ENCODE results near the gene LTF. TPM values are rescaled to one million over a fixed set of nuclear protein-coding genes. Genes with fewer than 3 reads are reported as not detected.

LTF gene
- total RNA-seq, 4 donors from 2014 or later, result 0.14 to 3.3 TPM; not detected in 2

DNA sequence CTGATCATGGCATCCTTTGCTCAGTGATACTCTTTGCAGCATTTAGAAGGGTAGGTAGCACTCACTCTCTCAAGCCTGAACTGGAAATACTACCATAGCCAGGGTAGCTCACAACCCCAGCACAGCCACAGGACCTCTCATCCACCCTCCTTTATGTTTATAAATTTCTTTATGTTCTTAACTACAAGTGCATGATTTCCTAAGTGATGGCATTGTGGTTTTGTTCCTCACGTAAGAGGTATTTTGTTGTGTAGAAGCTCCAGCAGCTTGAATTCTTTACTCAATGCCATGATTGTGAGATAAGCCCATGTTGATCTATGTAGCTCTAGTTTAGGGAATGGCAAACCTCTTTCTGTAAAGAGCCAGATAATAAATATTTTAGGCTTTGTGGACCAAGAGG lies 25.2 kb upstream of the LTF start:
- Histone ChIP-seq H3K4me1 (peaks cover 0 to 15% (median 4%) of the 10 kb centered on the region in 4 donors), H3K9me3 (no peaks in the 10 kb centered on the region), H3K4me3 (no peak overlapping the region), H3K27ac (no peak overlapping the region), H3K36me3 (no peaks in the 10 kb centered on the region), H3K27me3 (no peaks in the 10 kb centered on the region)
- in situ Hi-C loops (cut with MboI; ENCODE audit: low pct_ligation_motif_present in 1 of 4, low pct_unique_long_range_greater_than_20kb in 1 of 4, low sequenced_read_pairs in 3 of 4) (loop anchor here (5.0 to 10.0 kb wide), 4 partner anchors 67 to 155 kb away; no protein-coding TSS in a partner anchor), intact Hi-C loops (cut with DNase I; ENCODE audit: low total_unique reads) (loop anchor here (2.0 kb wide), 1 partner anchor 141 kb away; no protein-coding TSS in a partner anchor)
- WGBS, 2 donors (ENCODE audit: low coverage in 1 of 2), result 79 to 86% methylated on average over 1 of the region's 1 CpG
- DNase-seq, result no peak
- no peak for TF ChIP-seq POLR2AphosphoS5 (IDR thresholded peaks at IDR 0.05)
- TF ChIP-seq, protein P1, sequence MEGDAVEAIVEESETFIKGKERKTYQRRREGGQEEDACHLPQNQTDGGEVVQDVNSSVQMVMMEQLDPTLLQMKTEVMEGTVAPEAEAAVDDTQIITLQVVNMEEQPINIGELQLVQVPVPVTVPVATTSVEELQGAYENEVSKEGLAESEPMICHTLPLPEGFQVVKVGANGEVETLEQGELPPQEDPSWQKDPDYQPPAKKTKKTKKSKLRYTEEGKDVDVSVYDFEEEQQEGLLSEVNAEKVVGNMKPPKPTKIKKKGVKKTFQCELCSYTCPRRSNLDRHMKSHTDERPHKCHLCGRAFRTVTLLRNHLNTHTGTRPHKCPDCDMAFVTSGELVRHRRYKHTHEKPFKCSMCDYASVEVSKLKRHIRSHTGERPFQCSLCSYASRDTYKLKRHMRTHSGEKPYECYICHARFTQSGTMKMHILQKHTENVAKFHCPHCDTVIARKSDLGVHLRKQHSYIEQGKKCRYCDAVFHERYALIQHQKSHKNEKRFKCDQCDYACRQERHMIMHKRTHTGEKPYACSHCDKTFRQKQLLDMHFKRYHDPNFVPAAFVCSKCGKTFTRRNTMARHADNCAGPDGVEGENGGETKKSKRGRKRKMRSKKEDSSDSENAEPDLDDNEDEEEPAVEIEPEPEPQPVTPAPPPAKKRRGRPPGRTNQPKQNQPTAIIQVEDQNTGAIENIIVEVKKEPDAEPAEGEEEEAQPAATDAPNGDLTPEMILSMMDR (IDR thresholded peaks at IDR 0.05), result no peak
- TF ChIP-seq EP300 (IDR thresholded peaks at IDR 0.05; ENCODE audit: low read depth), result no peak
- no peak for TF ChIP-seq POLR2A (IDR thresholded peaks at IDR 0.05)

DNA sequence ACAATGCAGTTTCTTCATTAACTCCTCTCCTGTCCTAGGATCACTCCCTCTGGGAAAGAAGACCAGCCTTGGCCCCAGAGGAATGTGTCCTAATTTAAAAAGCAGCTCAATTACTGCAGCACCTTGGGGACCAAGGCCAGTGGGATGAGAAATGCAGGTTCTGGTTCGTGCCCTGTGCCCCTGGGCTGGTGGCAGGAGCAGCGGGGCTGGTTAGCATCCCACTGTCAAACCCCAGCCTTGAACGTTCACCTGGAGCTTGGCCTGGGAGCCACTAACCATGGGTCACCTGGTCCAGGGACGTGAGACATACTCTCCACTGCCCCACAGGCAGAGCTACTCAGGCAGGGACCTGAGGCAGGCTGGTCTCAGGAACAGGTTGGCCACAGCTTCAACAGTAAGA lies 24.7 kb upstream of the LTF start:
- H3K36me3 ChIP-seq, result no peaks in the 10 kb centered on the region
- H3K4me1 ChIP-seq, result peaks cover 0 to 15% (median 4%) of the 10 kb centered on the region in 4 donors
- TF ChIP-seq EP300 (IDR thresholded peaks at IDR 0.05; ENCODE audit: low read depth) (no peak), POLR2AphosphoS5 (IDR thresholded peaks at IDR 0.05) (no peak), POLR2A (IDR thresholded peaks at IDR 0.05) (no peak)
- TF ChIP-seq, protein P1 (IDR thresholded peaks at IDR 0.05), result no peak
- H3K27me3 ChIP-seq, result no peaks in the 10 kb centered on the region
- no peaks in the 10 kb centered on the region for H3K9me3 ChIP-seq
- no peak for DNase-seq
- intact Hi-C loops (cut with DNase I; ENCODE audit: low total_unique reads) (loop anchor here (2.0 kb wide), 1 partner anchor 141 kb away; no protein-coding TSS in a partner anchor), in situ Hi-C loops (cut with MboI; ENCODE audit: low pct_ligation_motif_present in 1 of 4, low pct_unique_long_range_greater_than_20kb in 1 of 4, low sequenced_read_pairs in 3 of 4) (loop anchor here (5.0 to 10.0 kb wide), 3 partner anchors 138 to 155 kb away; no protein-coding TSS in a partner anchor)
- 96% methylated on average over 4 of the region's 4 CpGs; no CpG with 5 or more reads in 1 of the 2 donors for WGBS, 2 donors (ENCODE audit: low coverage in 1 of 2)
- no peak overlapping the region for H3K4me3 ChIP-seq
- peak overlapping the region in 1 of 4 donors; percentile 35 for H3K27ac ChIP-seq

DNA sequence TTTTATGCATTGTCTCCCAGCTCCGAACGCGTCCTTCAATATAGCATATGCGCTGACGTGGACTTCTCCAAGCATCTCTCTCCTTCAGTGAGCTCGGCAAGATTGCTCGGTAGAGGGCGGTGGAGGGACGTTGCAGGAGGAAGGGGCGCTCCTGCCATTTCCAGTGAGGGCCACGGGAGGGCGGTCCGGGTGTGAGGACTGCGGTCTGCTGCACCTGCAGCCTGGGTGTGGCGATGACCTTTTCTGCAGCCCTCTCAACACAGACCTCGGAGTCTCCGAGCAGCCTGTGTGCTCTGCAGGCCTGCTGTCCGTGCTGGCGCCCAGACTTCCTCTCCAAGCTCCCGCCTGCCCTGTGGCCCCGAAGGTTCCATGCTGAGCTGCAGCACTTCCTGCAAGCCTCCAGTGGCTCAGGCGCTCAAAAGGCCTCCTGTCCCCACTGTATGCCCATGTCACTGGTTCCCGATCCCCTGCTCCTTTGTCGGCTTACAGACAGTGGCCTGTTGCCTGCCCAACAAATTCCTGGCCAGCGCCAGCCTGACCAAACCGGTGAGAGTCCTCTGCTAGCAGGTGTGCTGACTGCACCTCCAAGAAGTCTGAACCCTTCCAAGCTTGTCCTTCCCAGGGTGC lies 24.1 kb upstream of the LTF start:
- H3K27me3 ChIP-seq, result no peaks in the 10 kb centered on the region
- no peak for TF ChIP-seq POLR2A (IDR thresholded peaks at IDR 0.05)
- TF ChIP-seq POLR2AphosphoS5 (IDR thresholded peaks at IDR 0.05), result peak in 2 of 3 donors; percentile 23 to 44
- TF ChIP-seq, protein P1 (IDR thresholded peaks at IDR 0.05), result peak; percentile 91 to 100 (median 99)
- TF ChIP-seq EP300 (IDR thresholded peaks at IDR 0.05; ENCODE audit: low read depth), result no peak
- H3K36me3 ChIP-seq, result no peaks in the 10 kb centered on the region
- peak; percentile 97 for DNase-seq
- H3K27ac ChIP-seq, result peak overlapping the region in 1 of 4 donors; percentile 35
- in situ Hi-C loops (cut with MboI; ENCODE audit: low pct_ligation_motif_present in 1 of 4, low pct_unique_long_range_greater_than_20kb in 1 of 4, low sequenced_read_pairs in 3 of 4) (loop anchor here (5.0 to 10.0 kb wide), 3 partner anchors 138 to 156 kb away; no protein-coding TSS in a partner anchor), intact Hi-C loops (cut with DNase I; ENCODE audit: low total_unique reads) (loop anchor here (2.0 kb wide), 1 partner anchor 142 kb away; no protein-coding TSS in a partner anchor)
- 0 to 9% methylated on average over 5 to 25 of the region's 26 CpGs for WGBS, 2 donors (ENCODE audit: low coverage in 1 of 2)
- H3K4me1 ChIP-seq, result peaks cover 0 to 15% (median 4%) of the 10 kb centered on the region in 4 donors
- H3K9me3 ChIP-seq, result no peaks in the 10 kb centered on the region
- H3K4me3 ChIP-seq, result no peak overlapping the region

DNA sequence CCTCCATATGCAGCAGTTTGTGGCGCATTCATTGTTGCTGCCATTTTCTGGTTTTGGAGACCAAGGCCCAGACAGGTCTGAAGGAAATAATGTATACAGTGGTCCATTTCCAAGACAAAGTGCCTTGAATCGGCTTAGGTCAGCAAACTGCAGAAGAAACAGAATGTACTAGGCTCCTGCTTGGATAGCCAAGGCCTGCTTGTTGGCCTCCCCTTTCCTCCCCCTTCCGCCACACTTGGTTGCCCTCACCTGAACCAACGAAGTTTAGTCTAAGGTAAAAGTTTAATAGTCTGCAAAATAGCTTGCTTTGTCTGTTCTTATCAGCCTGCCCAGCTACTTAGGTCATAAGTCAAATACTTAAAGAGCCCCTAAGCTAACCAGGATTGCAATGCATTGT lies 21.1 kb upstream of the LTF start:
- in situ Hi-C loops (cut with MboI; ENCODE audit: low pct_ligation_motif_present in 1 of 4, low pct_unique_long_range_greater_than_20kb in 1 of 4, low sequenced_read_pairs in 3 of 4) (loop anchor here (5.0 to 10.0 kb wide), 3 partner anchors 142 to 159 kb away; no protein-coding TSS in a partner anchor), intact Hi-C loops (cut with DNase I; ENCODE audit: low total_unique reads) (no loop called here)
- Histone ChIP-seq H3K36me3 (no peaks in the 10 kb centered on the region), H3K4me1 (peaks cover 0 to 15% (median 4%) of the 10 kb centered on the region in 4 donors), H3K27ac (no peak overlapping the region), H3K4me3 (no peak overlapping the region), H3K27me3 (no peaks in the 10 kb centered on the region), H3K9me3 (no peaks in the 10 kb centered on the region)
- WGBS, 2 donors (ENCODE audit: low coverage in 1 of 2), result 76% methylated on average over 4 of the region's 4 CpGs; no CpG with 5 or more reads in 1 of the 2 donors
- DNase-seq, result no peak
- no peak for TF ChIP-seq EP300 (IDR thresholded peaks at IDR 0.05; ENCODE audit: low read depth)
- TF ChIP-seq, protein P1 (IDR thresholded peaks at IDR 0.05), result no peak
- TF ChIP-seq POLR2AphosphoS5 (IDR thresholded peaks at IDR 0.05), result no peak
- TF ChIP-seq POLR2A (IDR thresholded peaks at IDR 0.05), result no peak
